ENCODE data around the gene ATAD3A.

ATAD3A gene

GRCh38 chr1:1489231-1489630 is 22.7 kb upstream of the ATAD3A start:
- no peaks in the 10 kb centered on the region for H3K9me2 ChIP-seq (replicated peaks; ENCODE audit: control insufficient read depth, low read length)
- H3F3A ChIP-seq (ENCODE audit: control insufficient read depth, insufficient read depth) = no peaks in the 10 kb centered on the region
- H3K27me3 ChIP-seq (ENCODE audit: control insufficient read depth, low read length) = no peaks in the 10 kb centered on the region
- H4K20me1 ChIP-seq (ENCODE audit: control insufficient read depth, insufficient read depth, low read depth, low read length) = no peaks in the 10 kb centered on the region
- no peak overlapping the region for H3K4me3 ChIP-seq (ENCODE audit: low read length)
- H3K9me3 ChIP-seq (ENCODE audit: control insufficient read depth, insufficient read depth, low read length) = peaks cover 7% of the 10 kb centered on the region; the same call in 1 of the 2 replicates
- no peaks in the 10 kb centered on the region for H3K4me1 ChIP-seq (ENCODE audit: control insufficient read depth, low read length)
- H3K4me2 ChIP-seq (ENCODE audit: low read length) = no peak overlapping the region
- no peak overlapping the region for H3K27ac ChIP-seq (ENCODE audit: low read depth, low read length)
- H3K79me2 ChIP-seq (ENCODE audit: control insufficient read depth, low read length) = no peaks in the 10 kb centered on the region
- TF ChIP-seq CTCF (IDR thresholded peaks at IDR 0.05; ENCODE audit: low read depth, low read length, poor library complexity, severe bottlenecking) (no peak), EZH2phosphoT487 (IDR thresholded peaks at IDR 0.05; ENCODE audit: borderline replicate concordance, low read length) (no peak)
- peaks cover 69% of the 10 kb centered on the region for H3K36me3 ChIP-seq (ENCODE audit: control insufficient read depth, low read length)

GRCh38 chr1:1489861-1490260 is 22.1 kb upstream of the ATAD3A start:
- H3K4me3 ChIP-seq (ENCODE audit: low read length) = no peak overlapping the region
- no peaks in the 10 kb centered on the region for H3K79me2 ChIP-seq (ENCODE audit: control insufficient read depth, low read length)
- H3F3A ChIP-seq (ENCODE audit: control insufficient read depth, insufficient read depth) = no peaks in the 10 kb centered on the region
- H3K27ac ChIP-seq (ENCODE audit: low read depth, low read length) = no peak overlapping the region
- no peaks in the 10 kb centered on the region for H4K20me1 ChIP-seq (ENCODE audit: control insufficient read depth, insufficient read depth, low read depth, low read length)
- H3K4me2 ChIP-seq (ENCODE audit: low read length) = no peak overlapping the region
- no peaks in the 10 kb centered on the region for H3K9me2 ChIP-seq (replicated peaks; ENCODE audit: control insufficient read depth, low read length)
- H3K9me3 ChIP-seq (ENCODE audit: control insufficient read depth, insufficient read depth, low read length) = peaks cover 7% of the 10 kb centered on the region; the same call in 1 of the 2 replicates
- no peaks in the 10 kb centered on the region for H3K4me1 ChIP-seq (ENCODE audit: control insufficient read depth, low read length)
- TF ChIP-seq EZH2phosphoT487 (IDR thresholded peaks at IDR 0.05; ENCODE audit: borderline replicate concordance, low read length) (no peak), CTCF (IDR thresholded peaks at IDR 0.05; ENCODE audit: low read depth, low read length, poor library complexity, severe bottlenecking) (no peak)
- H3K27me3 ChIP-seq (ENCODE audit: control insufficient read depth, low read length) = no peaks in the 10 kb centered on the region
- peaks cover 66% of the 10 kb centered on the region for H3K36me3 ChIP-seq (ENCODE audit: control insufficient read depth, low read length)

GRCh38 chr1:1490633-1491230 is 21.2 kb upstream of the ATAD3A start:
- Histone ChIP-seq H3K4me2 (ENCODE audit: low read length) (no peak overlapping the region), H3K4me3 (ENCODE audit: low read length) (no peak overlapping the region), H3F3A (ENCODE audit: control insufficient read depth, insufficient read depth) (no peaks in the 10 kb centered on the region), H3K9me3 (ENCODE audit: control insufficient read depth, insufficient read depth, low read length) (peaks cover 7% of the 10 kb centered on the region; the same call in 1 of the 2 replicates), H3K79me2 (ENCODE audit: control insufficient read depth, low read length) (no peaks in the 10 kb centered on the region), H3K36me3 (ENCODE audit: control insufficient read depth, low read length) (peaks cover 65% of the 10 kb centered on the region), H4K20me1 (ENCODE audit: control insufficient read depth, insufficient read depth, low read depth, low read length) (no peaks in the 10 kb centered on the region), H3K27ac (ENCODE audit: low read depth, low read length) (no peak overlapping the region), H3K9me2 (replicated peaks; ENCODE audit: control insufficient read depth, low read length) (no peaks in the 10 kb centered on the region), H3K27me3 (ENCODE audit: control insufficient read depth, low read length) (no peaks in the 10 kb centered on the region), H3K4me1 (ENCODE audit: control insufficient read depth, low read length) (no peaks in the 10 kb centered on the region)
- no peak for TF ChIP-seq EZH2phosphoT487 (IDR thresholded peaks at IDR 0.05; ENCODE audit: borderline replicate concordance, low read length)
- no peak for TF ChIP-seq CTCF (IDR thresholded peaks at IDR 0.05; ENCODE audit: low read depth, low read length, poor library complexity, severe bottlenecking)
